Measurements from ENCODE around the gene LEKR1.

LEKR1 gene

DNA sequence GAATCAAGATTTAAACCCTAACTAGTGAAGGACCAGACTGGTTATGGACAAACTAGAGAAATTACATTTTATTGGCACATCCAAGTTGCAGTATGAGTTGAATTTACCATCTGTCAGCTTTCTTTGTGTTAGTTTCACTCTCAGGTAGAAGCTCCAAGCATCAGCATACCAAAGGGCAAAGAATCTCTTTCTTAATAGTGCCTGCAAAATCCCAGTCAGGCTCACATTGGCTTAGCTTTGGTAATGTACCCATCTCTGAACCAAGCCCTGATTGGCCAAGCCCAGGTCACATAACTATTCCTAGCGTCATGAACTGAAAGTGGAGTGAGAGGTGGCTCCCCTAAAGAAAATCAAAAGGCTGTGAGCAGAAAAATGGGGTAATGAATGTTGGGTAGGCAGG, 266.9 kb downstream of the LEKR1 start (continued):
- TF ChIP-seq, protein P1, sequence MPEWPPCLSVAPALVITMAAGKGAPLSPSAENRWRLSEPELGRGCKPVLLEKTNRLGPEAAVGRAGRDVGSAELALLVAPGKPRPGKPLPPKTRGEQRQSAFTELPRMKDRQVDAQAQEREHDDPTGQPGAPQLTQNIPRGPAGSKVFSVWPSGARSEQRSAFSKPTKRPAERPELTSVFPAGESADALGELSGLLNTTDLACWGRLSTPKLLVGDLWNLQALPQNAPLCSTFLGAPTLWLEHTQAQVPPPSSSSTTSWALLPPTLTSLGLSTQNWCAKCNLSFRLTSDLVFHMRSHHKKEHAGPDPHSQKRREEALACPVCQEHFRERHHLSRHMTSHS (tag by site-specific recombination; IDR thresholded peaks at IDR 0.05), result no peak
- no peak for TF ChIP-seq ZNF174 (tag by site-specific recombination; IDR thresholded peaks at IDR 0.05)
- TF ChIP-seq ZSCAN30 (tag by site-specific recombination; IDR thresholded peaks at IDR 0.05), result no peak

DNA sequence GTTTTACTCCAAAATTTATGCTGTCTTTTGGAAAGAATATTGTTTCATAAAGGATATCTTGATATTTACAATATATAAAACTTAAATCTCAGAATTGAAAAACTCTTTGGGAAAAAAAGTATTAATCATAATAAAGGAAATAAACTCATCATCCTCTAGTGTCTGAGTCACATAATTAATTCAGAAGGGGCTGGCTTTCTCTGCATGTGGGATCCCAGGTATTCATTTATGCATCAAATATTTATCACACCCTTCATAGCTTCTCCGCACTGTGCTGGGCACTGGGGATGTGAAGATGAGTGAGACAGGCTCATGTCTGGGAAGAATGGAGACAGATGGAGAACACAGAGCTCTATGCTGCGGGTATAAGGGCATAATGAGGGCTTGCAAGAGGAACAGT, 268.1 kb downstream of the LEKR1 start:
- no peak overlapping the region for H3K4me3 ChIP-seq (ENCODE audit: low read depth, low read length)
- TF ChIP-seq SCRT1 (tag by site-specific recombination; IDR thresholded peaks at IDR 0.05; ENCODE audit: borderline replicate concordance) (no peak), ZNF621 (tag by site-specific recombination; IDR thresholded peaks at IDR 0.05) (no peak), ZNF792 (tag by site-specific recombination; IDR thresholded peaks at IDR 0.05) (no peak), ZNF175 (tag by site-specific recombination; IDR thresholded peaks at IDR 0.05) (no peak), ZNF366 (tag by site-specific recombination; conservative IDR thresholded peaks at IDR 0.05) (no peak), ZSCAN30 (tag by site-specific recombination; IDR thresholded peaks at IDR 0.05) (no peak), ZNF776 (tag by site-specific recombination; IDR thresholded peaks at IDR 0.05; ENCODE audit: borderline replicate concordance) (no peak), EGR2 (tag by site-specific recombination; IDR thresholded peaks at IDR 0.05; ENCODE audit: low read depth) (no peak), ZNF510 (tag by site-specific recombination; IDR thresholded peaks at IDR 0.05; ENCODE audit: insufficient replicate concordance) (no peak), OSR2 (tag by site-specific recombination; IDR thresholded peaks at IDR 0.05) (no peak), ZNF324 (tag by site-specific recombination; IDR thresholded peaks at IDR 0.05) (no peak), ZNF768 (tag by site-specific recombination; IDR thresholded peaks at IDR 0.05) (no peak), ZNF76 (tag by site-specific recombination; IDR thresholded peaks at IDR 0.05; ENCODE audit: borderline replicate concordance, low read depth) (no peak), TCF7L2 (IDR thresholded peaks at IDR 0.05; ENCODE audit: borderline replicate concordance, low read depth, low read length) (no peak), REPIN1 (tag by site-specific recombination; IDR thresholded peaks at IDR 0.05; ENCODE audit: low read depth) (no peak)
- TF ChIP-seq, protein P2, sequence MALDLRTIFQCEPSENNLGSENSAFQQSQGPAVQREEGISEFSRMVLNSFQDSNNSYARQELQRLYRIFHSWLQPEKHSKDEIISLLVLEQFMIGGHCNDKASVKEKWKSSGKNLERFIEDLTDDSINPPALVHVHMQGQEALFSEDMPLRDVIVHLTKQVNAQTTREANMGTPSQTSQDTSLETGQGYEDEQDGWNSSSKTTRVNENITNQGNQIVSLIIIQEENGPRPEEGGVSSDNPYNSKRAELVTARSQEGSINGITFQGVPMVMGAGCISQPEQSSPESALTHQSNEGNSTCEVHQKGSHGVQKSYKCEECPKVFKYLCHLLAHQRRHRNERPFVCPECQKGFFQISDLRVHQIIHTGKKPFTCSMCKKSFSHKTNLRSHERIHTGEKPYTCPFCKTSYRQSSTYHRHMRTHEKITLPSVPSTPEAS (tag by site-specific recombination; IDR thresholded peaks at IDR 0.05), result no peak
- TF ChIP-seq, protein P3, sequence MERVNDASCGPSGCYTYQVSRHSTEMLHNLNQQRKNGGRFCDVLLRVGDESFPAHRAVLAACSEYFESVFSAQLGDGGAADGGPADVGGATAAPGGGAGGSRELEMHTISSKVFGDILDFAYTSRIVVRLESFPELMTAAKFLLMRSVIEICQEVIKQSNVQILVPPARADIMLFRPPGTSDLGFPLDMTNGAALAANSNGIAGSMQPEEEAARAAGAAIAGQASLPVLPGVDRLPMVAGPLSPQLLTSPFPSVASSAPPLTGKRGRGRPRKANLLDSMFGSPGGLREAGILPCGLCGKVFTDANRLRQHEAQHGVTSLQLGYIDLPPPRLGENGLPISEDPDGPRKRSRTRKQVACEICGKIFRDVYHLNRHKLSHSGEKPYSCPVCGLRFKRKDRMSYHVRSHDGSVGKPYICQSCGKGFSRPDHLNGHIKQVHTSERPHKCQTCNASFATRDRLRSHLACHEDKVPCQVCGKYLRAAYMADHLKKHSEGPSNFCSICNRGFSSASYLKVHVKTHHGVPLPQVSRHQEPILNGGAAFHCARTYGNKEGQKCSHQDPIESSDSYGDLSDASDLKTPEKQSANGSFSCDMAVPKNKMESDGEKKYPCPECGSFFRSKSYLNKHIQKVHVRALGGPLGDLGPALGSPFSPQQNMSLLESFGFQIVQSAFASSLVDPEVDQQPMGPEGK (tag by site-specific recombination; IDR thresholded peaks at IDR 0.05), result no peak
- TF ChIP-seq, protein P4, sequence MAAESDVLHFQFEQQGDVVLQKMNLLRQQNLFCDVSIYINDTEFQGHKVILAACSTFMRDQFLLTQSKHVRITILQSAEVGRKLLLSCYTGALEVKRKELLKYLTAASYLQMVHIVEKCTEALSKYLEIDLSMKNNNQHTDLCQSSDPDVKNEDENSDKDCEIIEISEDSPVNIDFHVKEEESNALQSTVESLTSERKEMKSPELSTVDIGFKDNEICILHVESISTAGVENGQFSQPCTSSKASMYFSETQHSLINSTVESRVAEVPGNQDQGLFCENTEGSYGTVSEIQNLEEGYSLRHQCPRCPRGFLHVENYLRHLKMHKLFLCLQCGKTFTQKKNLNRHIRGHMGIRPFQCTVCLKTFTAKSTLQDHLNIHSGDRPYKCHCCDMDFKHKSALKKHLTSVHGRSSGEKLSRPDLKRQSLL (tag by site-specific recombination; IDR thresholded peaks at IDR 0.05), result no peak
- H3K27ac ChIP-seq (ENCODE audit: extremely low read depth, low read depth, low read length), result no peak overlapping the region
- ChIA-PET CTCF (interaction anchor here (0.8 to 1.6 kb wide), 2 partner anchors 12 to 21 kb away, joined by 3 to 4 read pairs; no protein-coding TSS in a partner anchor), POLR2A (no interaction called here)
- H3K9me3 ChIP-seq (ENCODE audit: control insufficient read depth, insufficient read depth, low read depth, low read length), result no peaks in the 10 kb centered on the region
- H3K36me3 ChIP-seq (ENCODE audit: control insufficient read depth in 2 of 2, insufficient read depth in 1 of 2, low read length in 2 of 2), result no peaks in the 10 kb centered on the region
- H3K4me1 ChIP-seq (ENCODE audit: control insufficient read depth, insufficient read depth, low read length), result no peaks in the 10 kb centered on the region
